HCT116 (cell line): ENCODE measurements around the gene TMEM234.

Experiments used
- CEBPB ChIP-seq: IDR thresholded peaks from 2 replicates; pipeline ENCODE4 v1.6.1; 2012; ENCODE audit warnings: low read depth
- ELF1 ChIP-seq: IDR thresholded peaks from 2 replicates; pipeline ENCODE4 v1.6.1; 2012; ENCODE audit warnings: low read depth, borderline replicate concordance
- EZH2 ChIP-seq: fragments of 200-600 bp; sonication (generic); IDR thresholded peaks from 2 replicates; pipeline ENCODE4 v1.6.1; 2017; ENCODE audit warnings: antibody characterized with exemption, mixed run types
- EZH2phosphoT487 ChIP-seq: fragments of 200-600 bp; IDR thresholded peaks from 2 replicates; pipeline ENCODE4 v1.6.1; 2018; ENCODE audit warnings: antibody characterized with exemption, borderline replicate concordance
- JUND ChIP-seq: IDR thresholded peaks from 2 replicates; pipeline ENCODE4 v1.6.1; 2012
- POLR2A ChIP-seq: IDR thresholded peaks from 2 replicates; pipeline ENCODE4 v1.7.0; 2011; ENCODE audit warnings: borderline replicate concordance; ENCODE audit not compliant: insufficient read depth, insufficient read length; ENCODE audit errors: extremely low read depth
- POLR2AphosphoS5 ChIP-seq: IDR thresholded peaks from 2 replicates; pipeline ENCODE4 v1.6.1; 2011; ENCODE audit warnings: mild to moderate bottlenecking, low read depth, low read length, moderate library complexity
- RAD21 ChIP-seq: IDR thresholded peaks from 2 replicates; pipeline ENCODE4 v1.6.1; 2012; ENCODE audit warnings: low read depth, mild to moderate bottlenecking
- SIN3A ChIP-seq: IDR thresholded peaks from 2 replicates; pipeline ENCODE4 v1.6.1; 2012; ENCODE audit warnings: low read depth
- TCF7L2 ChIP-seq: IDR thresholded peaks from 2 replicates; pipeline ENCODE4 v1.7.0; 2011; ENCODE audit warnings: borderline replicate concordance, inconsistent platforms; ENCODE audit not compliant: insufficient read depth, insufficient read length; ENCODE audit errors: extremely low read depth
- YY1 ChIP-seq: IDR thresholded peaks from 2 replicates; pipeline ENCODE4 v1.6.1; 2011; ENCODE audit warnings: low read length, low read depth, moderate library complexity, mild to moderate bottlenecking; ENCODE audit not compliant: insufficient replicate concordance; ENCODE audit errors: extremely low read depth
- TF ChIP-seq, protein P1 (sequence below), 3 experiments: fragments of 200-600 bp in 1 of 3; sonication (generic) in 1 of 3; IDR thresholded peaks in 2 of 3; conservative IDR thresholded peaks in 1 of 3; 2 replicates each; pipeline ENCODE4 v1.5.1; 2012 to 2017; ENCODE audit warnings: low read depth in 2 of 3, low read length in 2 of 3, antibody characterized with exemption in 1 of 3, borderline replicate concordance in 1 of 3, control low read depth in 1 of 3, mild to moderate bottlenecking in 1 of 3, mixed read lengths in 1 of 3, mixed run types in 1 of 3, moderate library complexity in 1 of 3; ENCODE audit not compliant: insufficient read depth in 1 of 3
- TF ChIP-seq, protein P2 (sequence below): IDR thresholded peaks from 2 replicates; pipeline ENCODE4 v1.6.1; 2012; ENCODE audit warnings: low read depth

DNA sequence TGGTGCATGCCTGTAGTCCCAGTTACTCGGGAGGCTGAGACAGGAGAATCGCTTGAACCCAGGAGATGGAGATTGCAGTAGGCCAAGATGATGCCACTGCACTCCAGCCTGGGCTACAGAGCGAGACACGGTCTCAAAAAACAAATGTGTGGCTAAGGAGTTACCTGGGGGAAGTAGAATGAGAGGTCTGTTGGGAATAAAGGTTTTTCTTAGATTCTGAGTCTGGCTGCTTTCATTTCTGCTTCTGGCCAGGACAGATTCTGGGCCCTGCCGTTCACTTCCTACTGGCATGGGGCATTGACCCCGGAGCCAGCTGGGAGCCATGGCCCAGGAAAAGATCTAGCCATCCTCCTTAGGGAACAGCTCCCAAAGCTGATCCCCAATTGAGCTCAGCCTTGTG is 13.7 kb downstream of the TMEM234 start:
- TF ChIP-seq, protein P1, sequence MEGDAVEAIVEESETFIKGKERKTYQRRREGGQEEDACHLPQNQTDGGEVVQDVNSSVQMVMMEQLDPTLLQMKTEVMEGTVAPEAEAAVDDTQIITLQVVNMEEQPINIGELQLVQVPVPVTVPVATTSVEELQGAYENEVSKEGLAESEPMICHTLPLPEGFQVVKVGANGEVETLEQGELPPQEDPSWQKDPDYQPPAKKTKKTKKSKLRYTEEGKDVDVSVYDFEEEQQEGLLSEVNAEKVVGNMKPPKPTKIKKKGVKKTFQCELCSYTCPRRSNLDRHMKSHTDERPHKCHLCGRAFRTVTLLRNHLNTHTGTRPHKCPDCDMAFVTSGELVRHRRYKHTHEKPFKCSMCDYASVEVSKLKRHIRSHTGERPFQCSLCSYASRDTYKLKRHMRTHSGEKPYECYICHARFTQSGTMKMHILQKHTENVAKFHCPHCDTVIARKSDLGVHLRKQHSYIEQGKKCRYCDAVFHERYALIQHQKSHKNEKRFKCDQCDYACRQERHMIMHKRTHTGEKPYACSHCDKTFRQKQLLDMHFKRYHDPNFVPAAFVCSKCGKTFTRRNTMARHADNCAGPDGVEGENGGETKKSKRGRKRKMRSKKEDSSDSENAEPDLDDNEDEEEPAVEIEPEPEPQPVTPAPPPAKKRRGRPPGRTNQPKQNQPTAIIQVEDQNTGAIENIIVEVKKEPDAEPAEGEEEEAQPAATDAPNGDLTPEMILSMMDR (IDR thresholded peaks at IDR 0.05 in 2 of 3, conservative IDR thresholded peaks at IDR 0.05 in 1 of 3; ENCODE audit: borderline replicate concordance in 1 of 3, insufficient read depth in 1 of 3, low read depth in 2 of 3, low read length in 2 of 3): no peak
- no peak for TF ChIP-seq TCF7L2
- no peak for TF ChIP-seq POLR2A
- TF ChIP-seq YY1: no peak
- no peak for TF ChIP-seq EZH2
- TF ChIP-seq RAD21: no peak
- TF ChIP-seq SIN3A: no peak
- no peak for TF ChIP-seq ELF1
- no peak for TF ChIP-seq CEBPB
- TF ChIP-seq POLR2AphosphoS5: no peak
- no peak for TF ChIP-seq EZH2phosphoT487
- TF ChIP-seq, protein P2, sequence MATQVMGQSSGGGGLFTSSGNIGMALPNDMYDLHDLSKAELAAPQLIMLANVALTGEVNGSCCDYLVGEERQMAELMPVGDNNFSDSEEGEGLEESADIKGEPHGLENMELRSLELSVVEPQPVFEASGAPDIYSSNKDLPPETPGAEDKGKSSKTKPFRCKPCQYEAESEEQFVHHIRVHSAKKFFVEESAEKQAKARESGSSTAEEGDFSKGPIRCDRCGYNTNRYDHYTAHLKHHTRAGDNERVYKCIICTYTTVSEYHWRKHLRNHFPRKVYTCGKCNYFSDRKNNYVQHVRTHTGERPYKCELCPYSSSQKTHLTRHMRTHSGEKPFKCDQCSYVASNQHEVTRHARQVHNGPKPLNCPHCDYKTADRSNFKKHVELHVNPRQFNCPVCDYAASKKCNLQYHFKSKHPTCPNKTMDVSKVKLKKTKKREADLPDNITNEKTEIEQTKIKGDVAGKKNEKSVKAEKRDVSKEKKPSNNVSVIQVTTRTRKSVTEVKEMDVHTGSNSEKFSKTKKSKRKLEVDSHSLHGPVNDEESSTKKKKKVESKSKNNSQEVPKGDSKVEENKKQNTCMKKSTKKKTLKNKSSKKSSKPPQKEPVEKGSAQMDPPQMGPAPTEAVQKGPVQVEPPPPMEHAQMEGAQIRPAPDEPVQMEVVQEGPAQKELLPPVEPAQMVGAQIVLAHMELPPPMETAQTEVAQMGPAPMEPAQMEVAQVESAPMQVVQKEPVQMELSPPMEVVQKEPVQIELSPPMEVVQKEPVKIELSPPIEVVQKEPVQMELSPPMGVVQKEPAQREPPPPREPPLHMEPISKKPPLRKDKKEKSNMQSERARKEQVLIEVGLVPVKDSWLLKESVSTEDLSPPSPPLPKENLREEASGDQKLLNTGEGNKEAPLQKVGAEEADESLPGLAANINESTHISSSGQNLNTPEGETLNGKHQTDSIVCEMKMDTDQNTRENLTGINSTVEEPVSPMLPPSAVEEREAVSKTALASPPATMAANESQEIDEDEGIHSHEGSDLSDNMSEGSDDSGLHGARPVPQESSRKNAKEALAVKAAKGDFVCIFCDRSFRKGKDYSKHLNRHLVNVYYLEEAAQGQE: no peak
- no peak for TF ChIP-seq JUND
